ENCODE data around the gene TNPO2.
"Not testable (repeated sequence)": the region's sequence is repeated elsewhere in the genome, so short reads cannot be mapped to it uniquely, and the experiment has no call there.

TNPO2 gene

GRCh38 chr19:12705169-12705568 lies 18.6 kb downstream of the TNPO2 start:
- DNase-seq: no peak

GRCh38 chr19:12703046-12703445 lies 20.7 kb downstream of the TNPO2 start:
- DNase-seq: peak; percentile 29

- no peak for DNase-seq
These were observed 22.0 kb downstream of the TNPO2 start for GRCh38 chr19:12701596-12702282.

GRCh38 chr19:12698138-12698537 lies 25.6 kb downstream of the TNPO2 start:
- no peak for DNase-seq

- DNase-seq: not testable (repeated sequence)
These were observed 26.3 kb downstream of the TNPO2 start for GRCh38 chr19:12697425-12697824.

- peak; percentile 66 for DNase-seq
These were observed 27.1 kb downstream of the TNPO2 start, which contains the start of gene FBXW9 for GRCh38 chr19:12696366-12697335. FBXW9 (minus strand) TSS chr19:12696631; CDS start chr19:12696581, 50 bp downstream.

- no peak for DNase-seq
These were observed 27.8 kb downstream of the TNPO2 start for GRCh38 chr19:12695997-12696365.

GRCh38 chr19:12695514-12695913 lies 28.2 kb downstream of the TNPO2 start:
- DNase-seq: no peak

GRCh38 chr19:12695096-12695495 lies 28.6 kb downstream of the TNPO2 start:
- DNase-seq: no peak

GRCh38 chr19:12694641-12695040 lies 29.1 kb downstream of the TNPO2 start:
- DNase-seq: no peak

- no peak for DNase-seq
These were observed 30.8 kb downstream of the TNPO2 start for GRCh38 chr19:12692960-12693359.

- DNase-seq: no peak
These were observed 34.0 kb downstream of the TNPO2 start for GRCh38 chr19:12689581-12690216.

GRCh38 chr19:12689012-12689411 lies 34.7 kb downstream of the TNPO2 start:
- no peak for DNase-seq

- DNase-seq: no peak
These were observed 36.1 kb downstream of the TNPO2 start, which contains the start of gene GNG14 for GRCh38 chr19:12687496-12688196. GNG14 (plus strand) TSS chr19:12687998; CDS start chr19:12688049, 51 bp downstream.

GRCh38 chr19:12685831-12686230 lies 37.9 kb downstream of the TNPO2 start:
- DNase-seq: no peak

- DNase-seq: peak; percentile 96
These were observed 42.4 kb downstream of the TNPO2 start, which contains the start of gene DHPS for GRCh38 chr19:12681074-12681987. DHPS (minus strand) TSS chr19:12681880; CDS start chr19:12681766, 114 bp downstream.

GRCh38 chr19:12680034-12680433 lies 43.7 kb downstream of the TNPO2 start:
- no peak for DNase-seq

- not testable (repeated sequence) for DNase-seq
These were observed 45.7 kb downstream of the TNPO2 start for GRCh38 chr19:12678039-12678438.

- DNase-seq: no peak
These were observed 46.8 kb downstream of the TNPO2 start for GRCh38 chr19:12676928-12677327.

GRCh38 chr19:12676384-12676792 lies 47.3 kb downstream of the TNPO2 start:
- DNase-seq: peak; percentile 68

GRCh38 chr19:12675940-12676339 lies 47.8 kb downstream of the TNPO2 start:
- no peak for DNase-seq

Measured in kidney glomerular epithelial cell (primary cell).